ENCODE data around the gene DIAPH3.

DNA sequence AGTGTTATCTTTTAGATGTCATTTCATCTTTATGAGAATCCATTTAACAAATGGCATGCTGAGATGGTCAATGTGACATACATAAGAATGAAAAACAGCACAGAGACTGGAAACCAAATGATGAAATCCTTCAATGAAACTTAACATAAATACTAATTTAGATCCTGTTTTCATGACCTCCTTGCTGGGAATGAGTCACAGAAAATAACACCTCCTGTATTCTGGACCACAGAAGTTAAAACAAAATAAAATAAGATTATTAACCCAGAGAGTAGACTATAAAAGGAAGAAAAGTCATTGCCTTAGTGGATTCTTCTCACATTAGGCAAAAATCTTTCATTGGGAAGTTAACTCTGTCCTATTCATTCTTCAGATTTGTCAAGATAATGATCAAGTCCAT, 1.6 kb downstream of the DIAPH3 start:
- TF ChIP-seq POLR2A (IDR thresholded peaks at IDR 0.05; ENCODE audit: control extremely low read depth in 1 of 2, low read depth in 2 of 2, low read length in 2 of 2) (no peak), CTCF (IDR thresholded peaks at IDR 0.05; ENCODE audit: control extremely low read depth in 1 of 3, insufficient read depth in 1 of 3, low read depth in 1 of 3, low read length in 3 of 3) (no peak), GABPA (IDR thresholded peaks at IDR 0.05; ENCODE audit: borderline replicate concordance, insufficient read depth, low read length) (no peak)

Data from H1 (cell line).